NK-92 (cell line): ENCODE measurements around the gene RAPH1.
"Not testable (repeated sequence)": the region's sequence is repeated elsewhere in the genome, so short reads cannot be mapped to it uniquely, and the experiment has no call there.

Source experiments
- DNase-seq: peaks from one replicate; lab custom pipeline; 2025; ENCODE audit not compliant: unreplicated experiment; lab: John Stamatoyannopoulos, UW

Gene RAPH1

DNA sequence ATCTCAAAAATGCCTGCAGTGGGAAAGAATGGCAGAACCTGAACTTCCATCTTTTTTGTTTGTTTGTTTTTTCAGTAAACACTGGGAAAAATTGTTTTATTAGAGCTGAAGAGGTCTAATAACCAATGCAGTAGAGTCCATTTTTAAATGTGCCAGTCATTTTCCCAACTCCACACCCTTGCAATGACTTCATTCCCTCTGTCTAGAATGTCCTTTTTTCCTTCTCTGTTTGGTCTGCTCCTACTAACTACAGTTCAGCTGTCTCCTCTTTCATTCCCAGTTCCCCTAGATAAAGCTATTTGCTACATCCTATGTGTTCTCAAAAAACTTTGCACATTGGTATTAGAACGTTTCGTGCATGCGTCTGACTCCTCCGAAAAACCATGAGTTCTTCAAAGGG, 9.3 kb upstream of the RAPH1 start:
- DNase-seq: no peak

DNA sequence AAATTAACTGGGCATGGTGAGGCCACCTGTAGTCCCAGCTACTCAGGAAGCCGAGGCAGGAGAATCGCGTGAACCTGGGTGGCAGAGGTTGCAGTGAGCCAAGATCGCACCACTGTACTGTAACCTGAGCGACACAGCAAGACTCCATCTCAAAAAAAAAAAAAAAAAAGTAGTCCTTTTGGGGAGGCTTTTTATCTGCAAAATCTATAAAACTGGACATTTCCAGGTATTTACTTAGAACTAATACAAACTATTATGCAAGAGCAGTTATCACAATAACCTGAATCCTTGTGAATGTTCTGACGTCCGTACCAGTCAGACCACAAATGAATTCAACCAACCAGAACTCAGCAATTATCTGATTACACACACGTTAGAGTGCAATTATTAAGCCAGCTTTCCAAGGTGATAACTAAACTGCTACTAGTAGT, 8.8 kb upstream of the RAPH1 start:
- no peak for DNase-seq

DNA sequence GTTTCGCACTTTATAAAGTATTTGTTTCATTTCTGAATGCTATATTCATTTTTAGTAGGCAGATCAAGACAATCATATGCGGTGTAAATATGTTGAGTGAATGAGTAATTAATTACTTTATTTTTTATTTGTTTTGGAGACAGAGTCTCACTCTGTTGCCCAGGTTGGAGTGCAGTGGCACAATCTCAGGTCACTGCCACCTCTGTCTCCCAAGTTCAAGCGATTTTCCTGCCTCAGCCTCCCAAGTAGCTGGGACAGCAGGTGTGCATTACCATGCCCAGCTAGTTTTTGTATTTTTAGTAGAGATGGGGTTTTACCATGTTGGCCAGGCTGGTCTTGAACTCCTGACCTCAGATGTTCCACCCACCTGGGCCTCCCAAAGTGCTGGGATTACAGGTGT, 5.5 kb upstream of the RAPH1 start:
- DNase-seq: not testable (repeated sequence)

DNA sequence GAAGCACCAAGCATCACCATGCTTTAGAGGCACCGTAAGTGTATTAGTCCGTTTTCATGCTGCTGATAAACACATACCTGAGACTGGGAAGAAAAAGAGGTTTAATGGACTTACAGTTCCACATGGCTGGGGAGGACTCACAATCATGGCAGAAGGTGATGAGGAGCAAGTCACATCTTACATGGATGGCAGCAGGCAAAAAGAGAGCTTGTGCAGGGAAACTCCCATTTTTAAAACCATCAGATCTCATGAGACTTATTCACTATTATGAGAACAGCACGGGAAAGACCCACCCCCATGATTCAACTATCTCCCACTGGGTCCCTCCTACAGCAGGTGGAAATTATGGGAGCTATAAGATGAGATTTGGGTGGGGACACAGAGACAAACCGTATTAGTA, 3.1 kb upstream of the RAPH1 start:
- DNase-seq: not testable (repeated sequence)

DNA sequence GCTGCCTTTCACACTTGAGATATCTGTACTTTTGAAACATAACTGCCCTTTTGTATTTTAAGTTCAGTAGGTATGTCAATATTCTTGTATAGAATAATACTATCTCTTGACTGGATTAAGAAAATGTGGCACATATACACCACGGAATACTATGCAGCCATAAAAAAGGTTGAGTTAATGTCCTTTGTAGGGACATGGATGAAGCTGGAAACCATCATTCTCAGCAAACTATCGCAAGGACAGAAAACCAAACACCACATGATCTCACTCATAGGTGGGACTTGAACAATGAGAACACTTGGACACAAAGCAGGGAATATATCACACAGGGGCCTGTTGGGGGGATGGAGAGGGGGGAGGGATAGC, 1.5 kb upstream of the RAPH1 start:
- not testable (repeated sequence) for DNase-seq

DNA sequence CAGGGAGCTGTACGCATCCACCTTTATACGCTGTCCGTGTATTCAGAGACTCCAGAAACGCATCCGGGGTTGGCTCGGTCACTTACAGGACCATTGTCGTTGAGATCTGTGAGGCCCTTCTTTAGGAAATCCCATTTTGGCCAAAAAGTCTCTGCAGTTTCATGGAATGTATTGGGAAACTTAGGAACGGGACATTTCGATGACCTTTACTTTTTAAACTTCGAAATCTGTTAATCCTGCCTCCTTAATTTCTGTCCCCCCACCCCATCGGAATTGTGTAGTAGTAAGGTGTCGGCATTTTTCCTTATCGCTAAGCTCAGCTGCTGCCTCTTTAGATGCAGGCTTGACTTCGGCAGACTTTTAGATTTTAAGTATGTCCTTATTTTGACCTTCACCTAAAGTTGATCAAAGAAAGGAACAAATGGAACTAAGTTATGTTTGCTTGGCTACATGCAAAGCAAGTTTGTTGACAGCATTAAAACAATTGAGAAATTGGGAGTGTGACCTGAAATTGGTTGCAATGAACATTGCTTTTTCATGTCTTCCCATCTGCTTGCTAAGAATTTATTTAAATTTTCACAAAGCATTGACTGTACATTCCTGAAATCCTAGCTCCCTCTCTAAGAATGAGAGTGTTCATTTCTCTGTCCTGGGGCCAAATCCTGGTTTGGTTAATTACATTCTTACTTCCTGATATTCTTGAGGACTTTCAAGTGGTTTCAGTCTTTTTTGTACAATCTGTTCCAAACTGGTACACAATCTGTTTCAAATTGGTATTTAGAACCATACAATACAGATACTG, 884 bp upstream of the RAPH1 start:
- DNase-seq: no peak

DNA sequence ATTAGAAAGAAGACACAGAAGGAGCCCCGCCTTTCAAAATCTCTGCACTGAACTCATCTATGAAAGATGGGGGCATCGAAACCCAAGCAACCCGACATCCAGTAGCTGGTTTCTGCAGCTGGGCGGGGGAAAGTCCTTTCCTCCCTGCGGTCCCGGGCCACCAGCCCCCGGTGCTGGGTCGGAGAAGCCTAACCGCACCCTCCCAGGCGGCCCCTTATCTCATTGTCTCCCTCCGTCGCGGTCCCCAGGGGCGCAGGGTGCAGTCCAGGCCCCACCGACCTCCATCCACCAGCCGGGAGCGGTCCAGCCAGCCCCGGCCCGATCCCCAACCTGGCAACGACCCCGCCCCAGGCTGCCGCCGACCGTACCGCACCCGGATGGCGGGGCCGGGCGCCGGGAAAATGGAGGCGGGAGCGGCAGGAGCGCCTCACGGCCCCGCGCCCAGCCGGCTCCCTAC, 452 bp downstream of the RAPH1 start:
- DNase-seq: no peak

DNA sequence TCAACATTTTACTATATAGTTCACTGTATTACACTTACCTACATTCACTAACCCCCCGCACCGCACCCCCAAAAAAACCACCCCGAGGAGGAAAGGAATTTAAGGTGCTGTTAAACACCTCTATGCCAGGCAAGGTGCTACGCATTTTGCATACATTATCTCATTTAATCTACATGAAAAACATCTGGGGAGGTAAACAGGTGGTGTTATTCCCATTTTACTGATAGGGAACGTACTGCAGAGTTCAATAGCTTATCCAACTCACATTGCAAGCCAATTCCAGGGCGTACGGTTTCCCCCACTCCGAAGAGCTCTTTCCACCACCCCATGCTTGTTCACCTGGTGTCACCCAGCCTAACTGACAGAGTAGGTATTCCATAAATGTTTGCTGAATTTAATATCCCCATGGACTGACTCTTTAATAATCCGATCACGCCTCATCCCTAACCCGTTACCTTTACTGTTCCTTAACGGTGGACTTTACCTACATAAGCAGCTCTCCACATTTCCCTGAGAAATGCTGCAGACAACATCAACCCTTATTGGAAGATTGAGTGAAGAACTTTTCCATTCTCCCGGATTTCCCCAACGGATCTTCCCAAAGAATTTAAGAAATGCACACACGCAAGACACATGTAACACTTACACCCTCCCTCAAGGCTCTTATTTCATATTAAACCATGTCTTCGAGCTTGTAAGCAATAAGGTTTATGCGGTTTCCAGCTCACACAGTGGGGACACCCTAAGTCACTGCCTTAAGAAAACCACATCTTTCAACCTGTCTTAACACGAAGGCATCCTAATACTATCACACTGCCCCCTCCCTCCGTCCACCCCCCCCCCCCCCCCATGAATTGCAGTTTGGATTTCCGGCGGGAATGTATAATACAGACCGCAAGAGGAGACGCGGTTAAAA, 1.2 kb downstream of the RAPH1 start:
- DNase-seq: no peak

DNA sequence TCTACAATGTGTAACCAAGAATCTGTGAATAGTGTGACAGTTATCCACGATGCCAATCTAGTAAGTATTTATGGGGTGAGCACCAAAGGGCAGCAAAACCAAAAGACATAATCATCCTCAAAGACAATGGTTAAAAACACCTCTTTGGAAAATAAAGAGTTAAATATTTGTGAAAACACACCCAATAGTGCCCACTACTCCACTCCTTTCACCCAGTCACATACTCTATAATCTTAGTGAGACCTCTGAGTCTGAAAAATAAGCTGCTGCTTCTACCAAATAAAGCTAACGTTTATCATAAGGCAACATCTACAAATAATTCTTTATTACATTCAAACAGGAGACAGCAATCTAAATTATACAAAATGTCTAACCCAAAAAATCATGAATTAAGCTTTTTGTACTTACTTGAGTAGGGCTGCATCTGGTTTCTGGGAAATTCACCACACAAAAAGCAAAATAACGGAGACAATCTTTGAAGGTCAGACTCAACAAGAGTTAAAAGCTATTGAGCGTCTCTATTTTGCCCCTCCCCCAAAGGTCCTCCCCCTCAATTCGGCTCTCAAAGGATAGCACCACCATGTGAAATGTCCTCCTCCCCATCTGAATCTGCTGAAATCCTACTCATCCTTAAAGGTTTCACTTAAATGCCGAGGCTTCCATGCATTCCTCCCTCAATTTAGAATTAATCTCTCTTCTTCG, 2.0 kb downstream of the RAPH1 start:
- DNase-seq: no peak

DNA sequence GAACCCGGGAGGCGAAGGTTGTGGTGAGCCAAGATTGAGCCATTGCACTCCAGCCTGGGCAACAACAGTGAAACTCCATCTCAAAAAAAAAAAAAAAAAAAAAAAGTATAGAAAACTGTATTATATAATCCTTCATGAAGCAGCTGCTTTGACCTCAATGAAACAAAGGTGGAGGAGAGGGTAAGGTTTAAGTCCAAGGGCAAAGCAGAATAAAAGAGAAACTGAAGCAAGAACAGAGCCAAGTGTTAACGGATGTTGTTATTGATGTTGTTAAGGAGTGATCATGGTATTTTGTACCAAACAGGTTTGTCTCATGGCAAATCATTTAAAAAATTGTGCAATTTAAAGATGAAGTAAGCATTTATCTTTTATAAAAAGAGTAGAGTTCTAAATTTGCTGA, 7.4 kb downstream of the RAPH1 start:
- DNase-seq: no peak

DNA sequence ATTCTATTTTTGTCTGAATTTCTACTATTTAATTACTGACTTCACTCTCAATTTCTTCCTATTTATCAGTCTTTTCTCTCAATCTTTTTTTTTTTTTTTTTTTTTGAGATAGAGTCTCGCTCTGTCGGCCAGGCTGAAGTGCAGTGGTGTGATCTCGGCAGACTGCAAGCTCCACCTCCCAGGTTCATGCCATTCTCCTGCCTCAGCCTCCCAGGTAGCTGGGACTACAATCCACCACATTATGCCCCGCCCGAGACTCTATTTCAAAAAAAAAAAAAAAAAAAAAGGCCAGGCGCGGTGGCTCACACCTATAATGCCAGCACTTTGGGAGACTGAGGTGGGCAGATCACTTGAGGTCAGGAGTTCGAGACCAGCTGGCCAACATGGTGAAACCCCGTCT, 21.8 kb downstream of the RAPH1 start:
- DNase-seq: not testable (repeated sequence)

DNA sequence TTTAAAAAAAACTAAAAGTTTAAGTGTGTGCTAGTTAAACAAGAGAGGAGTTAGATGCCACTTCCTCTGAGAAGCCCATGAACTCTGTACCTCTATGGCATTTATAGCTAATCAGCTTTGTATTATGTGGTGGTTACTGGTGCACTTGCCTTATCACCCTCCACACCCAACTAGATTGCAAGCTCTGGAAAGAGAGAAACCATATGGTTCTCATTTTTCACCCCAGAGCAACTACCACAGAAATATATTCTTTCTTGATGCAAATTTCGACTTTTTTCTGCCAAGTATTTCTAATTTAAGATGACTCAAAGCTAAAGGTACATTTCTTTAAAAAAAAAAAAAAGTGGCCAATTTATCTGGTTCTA, 24.2 kb downstream of the RAPH1 start:
- DNase-seq: no peak

DNA sequence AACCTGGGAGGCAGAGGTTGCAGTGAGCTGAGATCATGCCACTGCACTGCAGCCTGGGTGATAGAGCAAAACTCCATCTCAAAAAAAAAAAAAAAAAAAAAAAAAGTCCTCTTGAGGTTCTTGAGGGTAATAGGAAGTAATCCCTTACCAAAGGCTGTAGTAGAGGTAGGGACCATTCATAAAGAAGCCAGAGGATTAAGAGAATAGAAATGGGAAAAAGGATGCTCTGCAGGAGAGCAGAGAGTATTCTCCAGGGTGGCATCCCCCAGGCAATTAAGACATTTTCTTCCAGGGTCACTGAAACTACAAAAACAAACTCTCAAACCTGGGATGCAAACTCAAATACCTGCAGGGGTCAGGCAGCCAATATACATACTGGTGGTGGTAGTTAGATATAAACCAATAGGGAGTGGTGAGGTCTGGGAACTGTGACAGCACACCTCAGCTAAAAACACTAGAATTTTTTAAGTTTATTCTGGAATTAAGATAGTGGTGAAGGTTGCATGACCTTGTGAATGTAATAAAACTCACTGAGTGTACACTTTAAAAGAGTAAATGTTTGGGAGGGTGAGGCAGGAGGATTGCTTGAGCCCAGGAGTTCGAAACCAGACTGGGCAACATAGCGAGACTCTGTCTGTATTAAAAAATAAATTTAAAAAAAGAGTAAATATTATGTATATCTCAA, 24.7 kb downstream of the RAPH1 start:
- no peak for DNase-seq

DNA sequence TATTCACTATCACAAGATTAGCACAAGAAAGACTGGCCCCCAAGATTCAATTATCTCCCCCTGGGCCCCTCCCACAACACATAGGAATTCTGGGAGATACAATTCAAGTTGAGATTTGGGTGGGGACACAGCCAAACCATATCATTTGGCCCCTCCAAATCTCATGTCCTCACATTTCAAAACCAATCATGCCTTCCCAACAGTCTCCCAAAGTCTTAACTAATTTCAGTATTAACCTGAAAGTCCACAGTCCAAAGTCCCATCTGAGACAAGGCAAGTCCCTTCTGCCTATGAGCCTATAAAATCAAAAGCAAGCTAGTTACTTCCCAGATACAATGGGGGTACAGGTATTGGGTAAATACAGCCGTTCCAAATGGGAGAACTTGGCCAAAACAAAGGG, 31.6 kb downstream of the RAPH1 start:
- DNase-seq: not testable (repeated sequence)

DNA sequence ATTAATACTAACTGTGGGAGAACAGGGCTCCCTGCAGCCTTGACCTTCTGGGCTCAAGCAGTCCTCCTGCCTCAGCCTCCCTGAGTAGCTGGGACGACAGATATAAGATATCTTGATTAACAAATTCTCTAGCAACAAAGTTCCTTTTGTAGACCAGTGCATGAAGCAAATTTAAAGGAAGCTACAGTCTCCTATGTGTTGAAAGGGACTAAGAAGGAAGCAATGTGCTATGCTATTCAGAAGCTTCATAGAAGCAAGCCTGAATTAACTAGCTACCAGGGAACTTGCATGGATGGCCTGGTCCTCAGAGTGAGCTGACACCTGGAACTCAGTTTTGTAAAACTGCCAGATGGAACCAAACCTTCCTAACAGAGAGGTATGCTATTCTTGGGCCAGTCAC, 33.2 kb downstream of the RAPH1 start:
- DNase-seq: no peak

DNA sequence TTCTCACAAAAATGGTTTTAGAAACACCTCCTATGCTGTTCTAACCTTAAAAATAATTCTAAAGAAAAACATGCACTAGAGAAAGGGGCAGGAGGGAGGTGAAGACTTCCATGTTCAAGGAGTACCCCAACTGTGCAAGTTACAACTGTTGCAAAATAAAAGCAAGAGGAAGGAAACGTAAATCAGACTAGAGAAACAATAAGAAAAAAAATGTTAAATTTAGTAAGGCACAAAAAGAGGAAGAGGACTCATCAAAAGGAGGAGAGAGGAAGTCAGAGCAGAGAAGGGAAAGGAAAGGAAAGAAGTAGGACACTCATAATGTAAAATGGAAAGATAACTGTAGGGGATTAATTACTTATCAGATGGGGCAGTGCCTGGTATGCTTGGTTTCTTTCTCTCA, 34.1 kb downstream of the RAPH1 start:
- no peak for DNase-seq

DNA sequence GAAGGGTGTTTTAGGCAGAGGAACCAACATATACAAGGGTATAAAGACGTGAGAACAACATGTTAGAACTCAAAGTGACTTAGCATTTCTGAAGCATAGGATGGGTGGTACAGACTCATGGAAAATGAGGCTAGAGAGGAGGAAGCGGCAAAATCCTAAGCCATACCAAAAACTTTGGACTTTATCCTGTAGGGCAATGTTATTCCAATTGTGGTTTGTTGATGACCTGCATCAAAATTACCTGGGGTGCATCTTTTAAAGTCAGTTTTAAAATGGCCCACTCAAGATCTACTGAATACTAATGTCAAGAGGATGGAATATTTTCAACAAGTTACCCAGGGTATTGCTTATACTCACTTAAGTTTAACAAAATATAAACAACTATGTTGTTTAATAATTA, 34.8 kb downstream of the RAPH1 start:
- DNase-seq: no peak

DNA sequence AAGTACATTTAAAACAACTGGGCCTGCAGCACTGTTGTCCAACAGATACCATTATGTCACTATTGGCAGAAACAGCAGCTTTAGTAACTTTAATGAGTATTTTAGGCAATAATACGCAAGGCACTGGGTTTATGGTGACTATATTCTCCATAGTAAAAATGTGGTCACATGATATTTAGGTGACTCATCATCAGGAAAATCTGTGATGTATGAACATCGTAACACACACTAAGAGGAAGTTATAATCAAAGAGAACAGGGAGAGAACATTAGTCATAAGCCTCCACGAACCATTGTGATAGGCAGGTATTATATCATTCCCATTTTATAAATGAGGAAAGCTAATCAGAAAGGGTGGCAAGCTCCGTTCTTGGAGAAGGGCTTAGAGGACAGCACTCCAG, 36.9 kb downstream of the RAPH1 start:
- DNase-seq: no peak

DNA sequence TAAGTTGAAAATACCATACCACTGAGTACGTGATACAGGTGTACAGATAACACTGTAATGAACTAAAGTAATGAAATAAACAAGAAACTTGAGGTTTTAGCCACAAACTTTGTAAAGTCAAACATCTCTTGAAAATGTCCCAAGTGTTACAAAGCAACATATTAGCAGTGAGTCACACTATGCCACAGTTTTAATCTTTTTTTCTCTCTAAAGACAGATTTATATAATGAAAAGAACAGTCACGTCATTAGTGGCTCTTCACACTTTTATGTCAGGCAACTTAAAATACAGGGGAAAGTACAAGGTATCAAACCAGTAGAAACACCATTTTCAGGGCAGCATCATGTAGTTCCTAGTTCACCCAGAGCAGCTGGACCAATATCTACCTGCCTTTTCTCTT, 42.1 kb downstream of the RAPH1 start:
- no peak for DNase-seq

DNA sequence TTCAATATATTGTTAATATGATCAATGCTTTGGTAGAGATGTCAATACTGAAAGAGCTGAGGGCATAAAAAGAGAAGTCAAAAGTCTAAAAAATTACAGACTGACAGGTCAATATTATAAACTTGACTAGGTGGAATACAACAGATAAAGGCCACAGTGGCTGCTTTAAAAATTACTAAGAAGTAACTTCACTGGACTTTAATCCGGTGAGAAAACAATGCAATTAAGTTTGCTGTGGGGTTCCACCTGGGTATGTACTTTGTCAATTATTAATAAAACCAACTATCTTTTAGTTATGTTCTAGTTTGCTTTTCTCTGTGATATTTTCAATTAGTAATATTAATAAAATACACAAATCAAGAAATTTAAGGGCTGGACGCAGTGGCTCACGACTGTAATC, 44.7 kb downstream of the RAPH1 start:
- DNase-seq: no peak

DNA sequence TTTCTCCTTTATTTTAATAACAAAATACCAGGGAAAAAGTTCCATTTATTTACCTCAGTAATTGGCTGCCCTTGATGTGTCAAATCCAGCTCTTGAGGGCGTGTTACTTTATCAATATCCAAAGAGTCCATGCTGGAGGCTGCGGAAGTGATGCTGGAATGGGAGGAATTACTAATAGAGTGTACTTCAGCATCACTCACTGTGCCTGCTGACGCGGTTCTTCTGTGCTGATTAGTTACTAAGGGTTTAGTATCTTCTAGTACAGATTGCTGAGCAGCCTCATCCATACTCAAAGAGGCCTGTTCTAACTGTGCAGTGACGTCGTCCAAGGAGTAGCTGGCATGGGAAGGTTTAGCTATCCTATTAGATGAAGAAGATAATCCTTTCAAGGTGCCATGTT, 45.6 kb downstream of the RAPH1 start:
- no peak for DNase-seq
